ENCODE data around the gene NFKB1. TPM values are rescaled to one million over a fixed set of nuclear protein-coding genes. Genes with fewer than 3 reads are reported as not detected.

The NFKB1 gene
- polyA plus RNA-seq, 1 donor (not counting 4 experiments of a cell fraction or from before 2014, with no cell fraction given) = 21.8 TPM

GRCh38 chr4:102584091-102584490 is 82.9 kb downstream of the NFKB1 start:
- no peak overlapping the region for H3K4me3 ChIP-seq (ENCODE audit: control insufficient read depth in 2 of 3, extremely low read depth in 1 of 3, insufficient read depth in 2 of 3, low read depth in 1 of 3, low read length in 3 of 3)
- no peaks in the 10 kb centered on the region for H3K79me2 ChIP-seq (ENCODE audit: control insufficient read depth, insufficient read depth, low read length)
- no peaks in the 10 kb centered on the region for H3K27me3 ChIP-seq (ENCODE audit: control insufficient read depth, extremely low read depth, insufficient read depth, low read length)
- H3K9me1 ChIP-seq (ENCODE audit: control insufficient read depth, extremely low read depth, insufficient read depth, low read length) = no peaks in the 10 kb centered on the region
- FAIRE-seq = no peak
- dilution Hi-C loops (cut with MboI; ENCODE audit: extremely low pct_ligation_motif_present, low sequenced_read_pairs) = no loop called here
- no peaks in the 10 kb centered on the region for H3K9me3 ChIP-seq (ENCODE audit: control insufficient read depth, low read depth, low read length)
- H3K27ac ChIP-seq (ENCODE audit: control insufficient read depth, insufficient read depth, low read length) = no peak overlapping the region
- no peak overlapping the region for H2AFZ ChIP-seq (ENCODE audit: control insufficient read depth, low read length)
- H4K20me1 ChIP-seq (ENCODE audit: control insufficient read depth, extremely low read depth, insufficient read depth, low read length) = no peaks in the 10 kb centered on the region
- H3K4me1 ChIP-seq (ENCODE audit: control insufficient read depth, extremely low read depth, insufficient read depth, low read length) = peaks cover 19% of the 10 kb centered on the region
- no peak overlapping the region for H3K4me2 ChIP-seq (ENCODE audit: control insufficient read depth, extremely low read depth, insufficient read depth, low read depth, low read length)
- no peak for DNase-seq (ENCODE audit: low read depth, low spot score)
- TF ChIP-seq EZH2 (IDR thresholded peaks at IDR 0.05; ENCODE audit: low read length) = no peak
- TF ChIP-seq, protein P1, sequence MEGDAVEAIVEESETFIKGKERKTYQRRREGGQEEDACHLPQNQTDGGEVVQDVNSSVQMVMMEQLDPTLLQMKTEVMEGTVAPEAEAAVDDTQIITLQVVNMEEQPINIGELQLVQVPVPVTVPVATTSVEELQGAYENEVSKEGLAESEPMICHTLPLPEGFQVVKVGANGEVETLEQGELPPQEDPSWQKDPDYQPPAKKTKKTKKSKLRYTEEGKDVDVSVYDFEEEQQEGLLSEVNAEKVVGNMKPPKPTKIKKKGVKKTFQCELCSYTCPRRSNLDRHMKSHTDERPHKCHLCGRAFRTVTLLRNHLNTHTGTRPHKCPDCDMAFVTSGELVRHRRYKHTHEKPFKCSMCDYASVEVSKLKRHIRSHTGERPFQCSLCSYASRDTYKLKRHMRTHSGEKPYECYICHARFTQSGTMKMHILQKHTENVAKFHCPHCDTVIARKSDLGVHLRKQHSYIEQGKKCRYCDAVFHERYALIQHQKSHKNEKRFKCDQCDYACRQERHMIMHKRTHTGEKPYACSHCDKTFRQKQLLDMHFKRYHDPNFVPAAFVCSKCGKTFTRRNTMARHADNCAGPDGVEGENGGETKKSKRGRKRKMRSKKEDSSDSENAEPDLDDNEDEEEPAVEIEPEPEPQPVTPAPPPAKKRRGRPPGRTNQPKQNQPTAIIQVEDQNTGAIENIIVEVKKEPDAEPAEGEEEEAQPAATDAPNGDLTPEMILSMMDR (optimal IDR thresholded peaks at IDR 0.05 in 1 of 3, IDR thresholded peaks at IDR 0.05 in 1 of 3, conservative IDR thresholded peaks at IDR 0.05 in 1 of 3; ENCODE audit: extremely low read depth in 1 of 3, insufficient read depth in 2 of 3, low read length in 3 of 3) = no peak
- H3K36me3 ChIP-seq (ENCODE audit: control insufficient read depth in 2 of 2, extremely low read depth in 1 of 2, insufficient read depth in 2 of 2, low read length in 2 of 2) = peaks cover 5 to 18% of the 10 kb centered on the region in 2 experiments
- H3K9ac ChIP-seq (ENCODE audit: control insufficient read depth, extremely low read depth, insufficient read depth, low read length) = no peak overlapping the region

GRCh38 chr4:102585329-102585728 is 84.2 kb downstream of the NFKB1 start:
- TF ChIP-seq EZH2 (IDR thresholded peaks at IDR 0.05; ENCODE audit: low read length) = no peak
- TF ChIP-seq, protein P1 (optimal IDR thresholded peaks at IDR 0.05 in 1 of 3, IDR thresholded peaks at IDR 0.05 in 1 of 3, conservative IDR thresholded peaks at IDR 0.05 in 1 of 3; ENCODE audit: extremely low read depth in 1 of 3, insufficient read depth in 2 of 3, low read length in 3 of 3) = no peak
- no peak overlapping the region for H3K4me2 ChIP-seq (ENCODE audit: control insufficient read depth, extremely low read depth, insufficient read depth, low read depth, low read length)
- H4K20me1 ChIP-seq (ENCODE audit: control insufficient read depth, extremely low read depth, insufficient read depth, low read length) = no peaks in the 10 kb centered on the region
- H3K4me3 ChIP-seq (ENCODE audit: control insufficient read depth in 2 of 3, extremely low read depth in 1 of 3, insufficient read depth in 2 of 3, low read depth in 1 of 3, low read length in 3 of 3) = no peak overlapping the region
- no peaks in the 10 kb centered on the region for H3K9me3 ChIP-seq (ENCODE audit: control insufficient read depth, low read depth, low read length)
- H2AFZ ChIP-seq (ENCODE audit: control insufficient read depth, low read length) = no peak overlapping the region
- peaks cover 5 to 15% of the 10 kb centered on the region in 2 experiments for H3K36me3 ChIP-seq (ENCODE audit: control insufficient read depth in 2 of 2, extremely low read depth in 1 of 2, insufficient read depth in 2 of 2, low read length in 2 of 2)
- DNase-seq (ENCODE audit: low read depth, low spot score) = no peak
- peaks cover 19% of the 10 kb centered on the region for H3K4me1 ChIP-seq (ENCODE audit: control insufficient read depth, extremely low read depth, insufficient read depth, low read length)
- H3K27ac ChIP-seq (ENCODE audit: control insufficient read depth, insufficient read depth, low read length) = peak overlapping the region; percentile 36
- H3K9me1 ChIP-seq (ENCODE audit: control insufficient read depth, extremely low read depth, insufficient read depth, low read length) = no peaks in the 10 kb centered on the region
- H3K79me2 ChIP-seq (ENCODE audit: control insufficient read depth, insufficient read depth, low read length) = no peaks in the 10 kb centered on the region
- no peaks in the 10 kb centered on the region for H3K27me3 ChIP-seq (ENCODE audit: control insufficient read depth, extremely low read depth, insufficient read depth, low read length)
- peak; percentile 84 for FAIRE-seq
- dilution Hi-C loops (cut with MboI; ENCODE audit: extremely low pct_ligation_motif_present, low sequenced_read_pairs) = no loop called here
- H3K9ac ChIP-seq (ENCODE audit: control insufficient read depth, extremely low read depth, insufficient read depth, low read length) = no peak overlapping the region

All from keratinocyte (primary cell).